ENCODE data around the gene TSPEAR.
A peak's percentile ranks its signal among the peaks of the same experiment; 100 is the strongest.
"Not testable (repeated sequence)": the region's sequence is repeated elsewhere in the genome, so short reads cannot be mapped to it uniquely, and the experiment has no call there.

The TSPEAR gene

DNA sequence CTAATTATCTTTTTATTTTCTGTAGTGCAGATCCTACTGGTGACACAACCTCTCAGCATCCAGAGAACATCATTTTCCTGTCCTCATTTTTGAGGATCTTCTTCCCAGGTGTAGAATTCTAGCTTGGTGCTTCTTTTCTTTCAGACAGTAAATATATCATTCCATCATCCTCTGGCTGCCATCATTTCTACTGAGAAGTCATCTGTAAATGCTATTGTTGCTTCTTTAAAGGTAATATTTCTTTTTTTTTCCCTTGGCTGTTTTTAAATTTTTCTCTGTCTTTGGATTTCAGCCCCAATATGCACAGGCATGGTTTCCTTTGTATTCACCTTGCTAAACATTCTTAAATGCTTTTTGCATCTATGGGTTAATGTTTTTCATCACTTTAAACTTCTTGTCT lies 87.8 kb downstream of the TSPEAR start:
- DNase-seq, result no peak

DNA sequence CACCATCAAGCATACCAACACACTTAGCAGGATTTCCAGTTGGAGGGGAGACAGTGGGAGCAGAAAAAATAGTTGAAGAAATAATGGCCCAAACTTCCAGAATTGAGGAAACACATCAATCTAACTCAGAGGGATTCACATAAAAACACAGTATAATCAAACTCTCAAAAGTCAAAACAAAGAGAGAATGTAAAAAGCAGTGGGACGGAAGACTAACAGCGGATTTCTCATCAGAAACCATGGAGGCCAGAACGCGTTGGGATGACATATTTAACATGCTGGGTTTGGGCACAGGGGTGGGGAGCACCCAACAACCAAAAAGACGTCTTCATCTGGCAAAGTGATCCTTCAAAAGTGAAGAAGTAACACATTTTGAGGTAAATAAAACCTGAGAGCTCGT lies 91.5 kb downstream of the TSPEAR start:
- no peak for DNase-seq

GRCh38 chr21:44618909-44619308 lies 92.5 kb downstream of the TSPEAR start:
- peak; percentile 50 for DNase-seq

GRCh38 chr21:44618504-44618903 lies 92.9 kb downstream of the TSPEAR start:
- DNase-seq, result no peak

DNA sequence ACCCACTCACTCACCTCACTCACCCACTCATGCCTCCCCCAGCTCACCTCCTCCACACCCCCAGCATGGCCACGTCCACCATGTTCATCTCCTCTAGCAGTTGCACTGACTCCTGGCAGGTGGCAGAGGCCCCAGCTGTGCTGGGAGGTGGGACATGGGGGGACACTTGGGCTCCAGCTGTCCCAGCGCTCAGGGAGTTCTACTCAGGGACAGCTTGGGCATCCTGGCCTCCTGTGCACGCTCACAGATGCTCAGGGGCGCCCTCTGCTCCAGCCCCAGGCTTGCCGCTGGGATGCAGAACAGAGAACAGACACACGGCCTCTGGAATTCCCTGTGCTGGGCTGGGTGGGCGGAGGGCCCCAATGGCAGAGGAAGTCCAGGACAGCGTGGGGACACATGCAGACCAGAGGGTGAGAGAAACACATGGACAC lies 94.3 kb downstream of the TSPEAR start:
- no peak for DNase-seq

DNA sequence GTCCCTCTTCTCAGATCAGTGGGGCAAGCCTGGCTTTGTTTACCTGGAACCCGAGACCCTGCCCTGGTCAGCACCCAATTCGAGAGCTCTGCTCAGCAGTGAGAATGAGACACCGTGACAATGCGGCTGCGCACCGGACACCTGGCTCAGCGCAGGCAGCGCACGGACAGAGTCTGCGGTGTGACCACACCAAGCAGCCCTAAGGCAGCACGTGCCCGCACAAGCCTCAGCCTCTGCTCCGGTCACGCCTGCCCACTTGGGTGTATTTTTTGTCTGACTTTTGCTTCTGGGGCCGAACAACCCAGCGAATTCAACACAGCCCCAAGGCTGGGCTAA lies 94.8 kb downstream of the TSPEAR start:
- no peak for DNase-seq

- no peak for DNase-seq
These were observed 95.3 kb downstream of the TSPEAR start for GRCh38 chr21:44615911-44616590.

DNA sequence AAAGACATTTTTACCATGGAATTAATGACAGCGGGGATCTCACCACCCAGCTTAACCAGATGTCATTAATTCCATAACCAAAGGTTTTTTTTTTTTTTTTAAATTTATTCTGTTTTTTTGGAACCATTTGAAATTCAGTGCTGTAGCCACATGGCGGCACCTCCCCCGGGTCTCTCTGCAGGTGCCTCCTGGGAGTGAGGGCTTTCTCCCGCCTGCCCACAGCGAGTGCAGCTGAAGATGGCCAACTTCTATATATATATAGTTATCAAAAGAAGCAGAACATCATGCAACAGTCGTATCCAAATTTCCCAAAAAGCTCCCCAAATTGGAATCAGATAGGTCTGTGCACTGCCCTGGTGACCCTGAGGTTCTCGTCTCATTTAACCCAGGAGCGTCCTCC lies 95.9 kb downstream of the TSPEAR start:
- DNase-seq, result no peak

- no peak for DNase-seq
These were observed 96.4 kb downstream of the TSPEAR start for GRCh38 chr21:44614961-44615391.

- no peak for DNase-seq
These were observed 97.2 kb downstream of the TSPEAR start for GRCh38 chr21:44614161-44614631.

DNA sequence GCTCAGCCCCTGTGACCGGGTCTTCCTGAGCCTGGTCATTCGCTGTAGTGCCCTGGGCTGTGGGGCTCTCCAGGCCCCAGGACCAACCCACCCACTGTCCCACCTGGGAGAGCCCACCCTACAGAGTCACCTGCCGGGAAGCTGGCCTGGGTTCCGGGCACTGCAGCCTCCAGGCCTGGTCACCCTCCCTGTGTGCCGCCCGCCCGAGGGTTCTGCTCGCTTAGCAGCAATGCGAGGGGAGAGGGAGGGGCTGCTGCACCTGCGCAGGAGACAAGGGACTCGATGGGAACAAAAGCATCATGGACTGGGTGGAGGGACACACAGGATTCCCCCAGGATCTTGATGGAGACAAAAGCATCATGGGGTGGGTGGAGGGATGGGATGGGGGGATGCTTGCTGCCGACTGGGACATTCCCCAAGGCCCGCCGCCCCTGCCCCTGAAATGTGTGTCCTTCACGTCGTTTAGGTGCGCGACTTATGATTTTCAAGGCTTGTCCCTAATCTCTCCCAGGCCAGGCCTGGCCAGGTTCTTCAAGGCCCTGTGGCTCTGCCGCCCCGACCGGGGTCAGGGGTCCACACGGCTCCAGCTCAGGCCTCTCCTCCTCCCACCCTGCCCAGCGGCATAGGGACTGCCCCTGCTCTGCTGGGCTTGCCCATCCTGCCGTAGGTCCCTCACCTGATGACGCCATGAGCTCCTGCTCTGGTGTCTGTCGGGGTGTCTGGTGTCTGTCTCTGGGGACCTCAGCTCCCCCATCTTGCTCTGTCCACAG lies 97.8 kb downstream of the TSPEAR start:
- no peak for DNase-seq

- DNase-seq, result no peak
These were observed 98.6 kb downstream of the TSPEAR start for GRCh38 chr21:44612669-44613229.

- DNase-seq, result no peak
These were observed 99.3 kb downstream of the TSPEAR start, which contains the start of gene KRTAP10-8 for GRCh38 chr21:44612029-44612486. KRTAP10-8 (plus strand) TSS chr21:44612079; CDS start chr21:44612101, 22 bp downstream.

GRCh38 chr21:44611551-44611950 lies 99.8 kb downstream of the TSPEAR start:
- no peak for DNase-seq

DNA sequence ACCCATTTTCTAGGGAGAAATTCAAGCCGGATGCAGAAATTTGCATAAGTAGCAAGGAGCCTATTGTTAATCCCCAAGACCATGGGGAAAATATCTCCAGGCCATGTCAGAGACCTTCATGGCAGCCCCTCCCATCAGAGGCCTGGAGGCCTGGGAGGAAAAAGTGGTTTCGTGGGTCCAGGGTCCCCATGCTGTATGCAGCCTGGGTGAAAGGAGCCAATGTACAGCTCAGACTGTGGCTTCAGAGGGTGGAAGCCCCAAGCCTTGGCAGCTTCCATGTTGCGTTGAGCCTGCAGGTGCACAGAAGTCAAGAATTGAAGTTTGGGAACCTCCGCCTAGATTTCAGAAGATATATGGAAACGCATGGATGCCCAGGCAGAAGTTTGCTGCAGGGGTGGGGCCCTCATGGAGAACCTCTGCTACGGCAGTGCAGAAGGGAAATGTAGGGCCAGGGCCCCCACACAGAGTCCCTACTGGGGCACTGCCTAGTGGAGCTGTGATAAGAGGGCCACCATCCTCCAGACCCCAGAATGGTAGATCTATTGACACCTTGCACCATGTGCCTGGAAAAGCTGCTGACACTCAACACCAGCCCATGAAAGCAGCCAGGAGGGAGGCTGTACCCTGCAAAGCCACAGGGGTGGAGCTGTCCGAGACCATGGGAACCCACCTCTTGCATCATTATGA lies 101.1 kb downstream of the TSPEAR start:
- not testable (repeated sequence) for DNase-seq

DNA sequence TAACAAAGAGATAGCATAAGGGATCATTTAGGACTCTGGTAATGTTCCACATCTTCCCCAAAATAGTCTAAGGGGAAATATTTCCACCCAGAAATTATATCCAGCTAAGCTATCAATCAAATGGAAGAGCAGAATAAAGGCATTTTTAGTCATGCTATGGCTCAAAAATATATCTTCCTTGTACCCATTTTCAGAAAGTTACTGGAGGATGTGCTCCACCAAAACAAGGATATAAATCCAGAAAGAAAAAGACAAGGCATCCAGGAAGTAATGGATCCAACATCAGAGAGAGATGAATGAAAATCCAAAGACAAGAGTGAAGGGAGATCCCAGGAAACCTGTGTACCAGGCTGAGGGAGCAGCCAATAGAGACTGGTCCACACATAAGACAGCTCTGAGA lies 102.2 kb downstream of the TSPEAR start:
- no peak for DNase-seq

- DNase-seq, result no peak
These were observed 104.9 kb downstream of the TSPEAR start for GRCh38 chr21:44606495-44606894.

- no peak for DNase-seq
These were observed 107.5 kb downstream of the TSPEAR start for GRCh38 chr21:44603911-44604310.

DNA sequence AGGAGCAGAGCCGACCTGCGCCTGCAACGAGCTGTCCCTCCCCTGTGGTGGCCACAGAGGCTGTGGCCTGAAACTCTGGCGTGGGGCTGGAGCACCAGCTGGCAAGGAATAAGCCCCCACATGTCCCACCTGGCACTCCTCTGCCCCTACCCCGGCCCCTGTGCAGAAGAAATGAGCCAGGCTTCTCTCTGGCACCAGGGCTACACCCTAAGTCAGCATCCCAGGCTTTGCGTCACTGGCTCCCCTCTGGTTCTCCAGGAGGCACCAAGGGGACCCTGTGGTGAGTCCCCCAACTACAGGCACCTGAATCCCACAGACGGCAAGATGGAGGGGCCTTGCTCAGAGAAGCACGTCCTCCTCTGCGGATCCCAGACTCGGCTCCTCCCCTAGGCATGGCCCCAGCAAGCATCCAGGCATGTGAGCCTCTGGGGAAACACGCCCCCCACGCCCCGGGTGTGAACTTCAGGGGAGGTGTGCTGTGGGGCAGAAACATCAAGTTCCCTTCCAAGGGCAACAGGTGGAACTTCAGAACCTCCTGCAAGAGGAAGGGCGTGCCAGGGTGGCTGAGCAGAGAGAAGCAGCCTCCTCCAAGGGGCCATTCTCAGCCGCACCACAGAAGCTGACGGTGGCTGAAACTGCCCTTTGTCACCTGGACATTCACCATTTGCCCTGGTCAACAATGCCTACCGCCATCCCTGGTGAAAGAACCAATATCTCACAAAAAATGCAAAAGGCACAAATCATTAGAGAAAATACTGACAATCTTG lies 108.1 kb downstream of the TSPEAR start:
- DNase-seq, result no peak

GRCh38 chr21:44602463-44602850 lies 108.9 kb downstream of the TSPEAR start:
- DNase-seq, result no peak

GRCh38 chr21:44601596-44602462 lies 109.5 kb downstream of the TSPEAR start:
- DNase-seq, result no peak

All from stimulated activated CD4-positive, alpha-beta T cell treated with anti-CD3 and anti-CD28 coated beads, Interleukin-4, amount 100 ng/mL, for 1 hour (primary cell).